HG03045 (cell line): Measurements from ENCODE around the gene SAPCD1.

ENCODE experiments used
- ATAC-seq: cut with Tn5 transposase; IDR thresholded peaks from one replicate; pipeline ENCODE4 v1.9.1; 2021; ENCODE audit warnings: mild to moderate bottlenecking, moderate library complexity; ENCODE audit not compliant: unreplicated experiment

SAPCD1 gene

GRCh38 chr6:31749301-31750036, 13.0 kb upstream of the SAPCD1 start:
- no peak for ATAC-seq

DNA sequence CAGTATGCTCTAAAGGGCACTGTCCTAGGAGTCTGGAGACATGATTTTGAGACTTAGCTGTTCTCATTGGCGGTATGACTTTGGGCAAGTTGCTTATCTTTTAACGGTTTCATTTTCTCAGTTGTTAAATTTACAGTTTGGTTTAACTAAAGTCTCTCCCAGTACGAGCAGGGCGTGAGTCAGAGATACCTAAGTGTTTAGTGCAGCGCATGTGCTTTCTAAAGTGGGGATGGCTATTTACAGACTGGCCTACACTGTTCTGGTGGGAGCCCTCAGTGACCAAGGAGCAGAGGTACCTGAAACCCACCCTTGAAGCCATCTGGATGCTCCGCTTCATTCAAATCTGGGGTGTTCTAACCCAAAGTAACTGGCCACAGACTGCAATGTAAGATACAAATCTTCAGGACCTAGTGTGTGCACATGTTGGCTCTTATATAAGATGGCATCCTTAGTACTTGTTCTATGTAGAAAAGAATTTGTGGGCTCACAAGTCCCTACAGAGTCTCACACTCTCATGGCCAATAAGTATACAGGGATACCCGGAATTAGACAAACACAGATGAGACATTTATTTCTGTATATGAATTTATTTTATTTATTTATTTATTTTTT, 11.9 kb upstream of the SAPCD1 start:
- no peak for ATAC-seq

- ATAC-seq: no peak
Observed at GRCh38 chr6:31752739-31753319, 9.6 kb upstream of the SAPCD1 start.

GRCh38 chr6:31758281-31758680, 4.2 kb upstream of the SAPCD1 start:
- ATAC-seq: no peak

- ATAC-seq: no peak
Observed at GRCh38 chr6:31760790-31761189, 1.7 kb upstream of the SAPCD1 start.

- ATAC-seq: no peak
Observed at GRCh38 chr6:31761343-31761742, 1.1 kb upstream of the SAPCD1 start.

- no peak for ATAC-seq
Observed at GRCh38 chr6:31762878-31763618, 592 bp downstream of the SAPCD1 start.

DNA sequence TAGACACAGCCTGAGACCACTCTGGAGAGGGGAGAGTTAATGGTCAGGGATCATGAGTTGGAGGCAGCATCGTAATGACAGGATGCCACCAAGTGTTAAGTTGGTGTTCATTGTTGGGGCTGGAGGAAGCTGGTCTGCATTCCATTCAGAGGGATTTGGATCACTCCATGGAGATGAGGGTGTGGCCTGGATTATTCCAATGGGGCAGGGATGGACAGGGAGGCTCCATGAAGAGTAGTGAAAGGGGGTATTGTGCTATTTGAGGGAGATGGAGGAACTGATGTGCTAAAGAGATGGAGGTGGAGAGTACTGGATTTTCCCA, 1.1 kb downstream of the SAPCD1 start:
- ATAC-seq: no peak

DNA sequence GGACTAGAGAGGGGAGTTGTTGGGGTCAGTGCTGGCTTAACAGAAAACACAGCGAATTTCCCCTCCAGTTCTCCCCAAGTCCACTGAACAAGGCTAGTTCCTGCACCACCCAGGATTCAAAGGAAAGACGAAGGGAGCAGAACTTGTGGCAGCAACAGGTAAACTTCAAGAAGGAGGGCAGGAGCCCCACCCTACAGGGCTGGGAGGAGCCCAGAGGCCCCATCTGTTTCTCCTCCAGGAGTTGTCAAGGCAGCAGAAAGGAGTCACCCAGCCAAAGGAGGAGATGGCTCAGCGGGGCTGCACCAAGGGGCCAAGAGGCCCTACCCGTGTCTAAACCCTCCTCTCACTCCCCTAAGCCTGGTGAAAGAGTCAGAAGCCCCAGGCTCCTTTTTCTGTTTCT, 1.7 kb downstream of the SAPCD1 start:
- ATAC-seq: no peak

- no peak for ATAC-seq
Observed at GRCh38 chr6:31765559-31765909, 3.1 kb downstream of the SAPCD1 start.

DNA sequence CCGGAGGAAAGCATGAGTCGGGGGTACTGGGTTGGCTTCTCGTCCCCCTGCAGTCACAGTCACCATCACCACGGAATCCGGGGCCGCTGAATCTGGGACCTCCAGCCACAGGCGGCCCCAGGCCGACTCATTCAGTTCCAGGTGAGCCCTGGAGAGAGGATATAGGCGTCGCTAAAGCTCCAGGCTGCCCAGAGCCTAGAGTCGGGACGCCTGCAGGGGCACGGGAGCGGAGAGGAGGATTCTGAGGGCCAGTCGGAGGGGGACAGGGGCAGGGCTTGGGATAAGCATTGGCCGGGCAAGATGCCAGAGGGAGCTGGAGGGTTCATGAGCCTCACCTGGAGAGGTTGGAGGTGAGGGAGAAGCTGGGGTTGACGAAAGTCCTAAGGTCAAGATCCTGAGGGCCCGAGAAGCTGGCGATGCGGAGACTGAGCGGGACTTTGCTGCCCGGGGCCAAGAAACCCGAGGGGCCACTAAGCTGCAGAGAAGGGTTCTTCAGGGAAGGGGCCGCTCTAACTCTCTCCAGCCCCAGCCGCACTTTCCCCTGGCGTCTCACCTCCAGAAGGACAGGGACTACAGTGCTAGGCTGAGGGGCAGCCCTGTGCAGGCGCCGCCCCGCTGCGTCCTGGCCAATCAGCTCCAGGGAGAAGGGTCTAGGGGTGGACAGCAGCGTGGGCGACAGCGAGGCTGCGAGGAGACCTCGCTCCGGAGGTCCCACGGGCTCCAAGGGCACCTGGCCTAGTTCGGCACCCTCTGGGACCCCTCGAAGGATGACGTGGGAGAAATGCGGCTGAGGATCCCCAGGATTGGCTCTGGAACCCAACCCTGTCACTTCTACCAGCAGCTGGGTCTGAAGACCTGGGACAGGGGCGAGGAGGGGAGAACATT, 3.7 kb downstream of the SAPCD1 start:
- no peak for ATAC-seq

- no peak for ATAC-seq
Observed at GRCh38 chr6:31767096-31767645, 4.7 kb downstream of the SAPCD1 start.

GRCh38 chr6:31768363-31769257, 6.2 kb downstream of the SAPCD1 start:
- no peak for ATAC-seq

GRCh38 chr6:31769684-31770371, 7.4 kb downstream of the SAPCD1 start:
- no peak for ATAC-seq

DNA sequence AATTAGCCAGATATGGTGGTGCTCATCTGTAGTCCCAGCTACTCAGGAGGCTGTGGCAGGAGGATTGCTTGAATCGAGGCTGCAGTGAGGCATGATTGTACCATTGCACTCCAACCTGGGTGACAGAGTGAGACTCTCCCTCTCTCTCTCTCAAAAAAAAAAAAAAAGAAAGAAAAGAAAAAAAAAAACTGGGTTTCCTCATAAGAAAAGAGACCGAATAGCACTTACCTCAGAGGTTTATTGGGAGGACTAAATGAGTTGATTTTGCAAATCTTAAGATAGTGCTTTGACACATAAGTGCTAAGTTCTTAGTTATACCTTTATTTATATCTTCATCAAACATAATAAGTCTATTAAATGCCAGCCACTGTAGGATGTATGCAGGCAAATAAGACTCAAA, 8.4 kb downstream of the SAPCD1 start:
- ATAC-seq: no peak

DNA sequence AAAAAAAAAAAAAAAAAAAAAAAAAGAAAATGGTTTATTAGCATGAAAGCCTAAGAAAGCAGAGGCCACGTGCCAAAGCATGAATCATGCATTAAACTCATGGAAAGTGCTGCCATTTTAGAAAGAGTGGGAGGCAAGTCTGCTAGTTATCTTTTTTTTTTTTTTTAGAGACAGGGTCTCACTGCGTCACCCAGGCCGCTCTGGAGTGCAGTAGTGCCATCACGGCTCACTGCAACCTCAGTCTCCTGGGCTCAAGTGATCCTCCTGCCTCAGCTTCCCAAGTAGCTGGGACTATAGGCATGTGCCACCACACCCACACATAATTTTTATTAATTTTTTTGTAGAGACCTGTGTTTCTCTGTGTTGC, 9.5 kb downstream of the SAPCD1 start:
- no peak for ATAC-seq

DNA sequence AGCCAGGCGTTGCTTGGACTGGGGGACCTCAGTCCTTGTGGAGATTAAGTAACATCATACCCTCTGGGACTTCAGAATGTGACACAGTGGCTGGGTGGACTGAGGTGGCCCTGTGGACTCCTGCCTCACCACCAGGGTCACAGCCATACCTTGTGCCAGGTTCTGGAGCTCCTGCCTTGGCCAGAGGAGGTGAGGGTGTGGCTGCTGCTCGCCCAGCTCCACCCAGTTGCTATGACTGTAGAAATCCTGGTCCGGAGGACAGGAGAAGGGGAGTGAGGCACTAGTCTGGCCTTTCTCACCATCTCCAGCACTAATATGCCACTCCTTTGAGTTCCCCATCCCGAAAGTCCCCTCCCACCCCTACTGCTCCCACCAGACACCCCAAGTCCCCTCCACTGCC, 12.7 kb downstream of the SAPCD1 start:
- no peak for ATAC-seq

DNA sequence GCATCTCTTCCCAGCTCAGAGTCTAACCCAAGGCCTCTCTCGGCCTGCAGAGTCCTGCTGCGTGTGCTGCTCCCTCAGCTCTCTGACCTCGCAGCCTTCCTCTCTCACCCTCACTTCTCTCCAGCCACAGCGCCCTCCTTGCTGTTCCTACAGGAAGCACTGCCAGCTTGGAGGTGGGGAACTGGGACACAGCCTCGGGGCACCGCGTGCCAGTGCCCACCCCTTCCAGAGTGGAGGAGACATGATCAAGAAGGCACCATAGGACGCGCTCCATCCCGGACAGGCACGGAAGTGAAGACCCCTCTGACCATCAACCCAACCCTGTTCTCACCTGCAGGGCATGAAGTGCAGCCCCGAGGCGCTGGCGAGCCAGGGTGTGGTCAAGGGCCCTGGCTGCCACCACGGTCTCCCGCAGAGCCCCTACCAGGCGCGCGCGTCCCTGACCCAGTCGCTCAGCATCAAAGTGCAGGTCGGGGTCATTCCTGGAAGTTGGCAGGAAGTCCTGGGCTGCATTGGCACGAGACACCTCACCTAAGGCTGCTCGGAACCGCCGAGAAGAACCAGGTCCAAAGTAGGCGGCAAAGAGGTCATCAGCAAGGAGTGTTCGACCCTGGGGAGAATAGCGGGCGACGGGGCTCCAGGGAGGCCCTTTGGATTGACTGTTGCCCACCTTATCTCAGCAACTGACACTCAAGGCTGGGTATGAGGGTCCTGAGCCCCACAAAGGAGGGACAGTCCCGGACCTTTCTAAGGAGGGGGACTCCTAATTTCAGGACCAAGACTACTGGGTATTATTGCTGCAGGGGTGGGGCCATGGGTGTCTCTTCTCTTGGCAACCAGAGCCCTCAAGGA, 13.4 kb downstream of the SAPCD1 start:
- no peak for ATAC-seq
